Measurements from ENCODE around the gene UNC13B. TPM values are rescaled to one million over a fixed set of nuclear protein-coding genes. Genes with fewer than 3 reads are reported as not detected.

The UNC13B gene
- total RNA-seq, 4 donors from 2014 or later, result 20.2 to 36.8 (median 29.0) TPM

- TF ChIP-seq POLR2A (IDR thresholded peaks at IDR 0.05), result no peak
- TF ChIP-seq, protein P1, sequence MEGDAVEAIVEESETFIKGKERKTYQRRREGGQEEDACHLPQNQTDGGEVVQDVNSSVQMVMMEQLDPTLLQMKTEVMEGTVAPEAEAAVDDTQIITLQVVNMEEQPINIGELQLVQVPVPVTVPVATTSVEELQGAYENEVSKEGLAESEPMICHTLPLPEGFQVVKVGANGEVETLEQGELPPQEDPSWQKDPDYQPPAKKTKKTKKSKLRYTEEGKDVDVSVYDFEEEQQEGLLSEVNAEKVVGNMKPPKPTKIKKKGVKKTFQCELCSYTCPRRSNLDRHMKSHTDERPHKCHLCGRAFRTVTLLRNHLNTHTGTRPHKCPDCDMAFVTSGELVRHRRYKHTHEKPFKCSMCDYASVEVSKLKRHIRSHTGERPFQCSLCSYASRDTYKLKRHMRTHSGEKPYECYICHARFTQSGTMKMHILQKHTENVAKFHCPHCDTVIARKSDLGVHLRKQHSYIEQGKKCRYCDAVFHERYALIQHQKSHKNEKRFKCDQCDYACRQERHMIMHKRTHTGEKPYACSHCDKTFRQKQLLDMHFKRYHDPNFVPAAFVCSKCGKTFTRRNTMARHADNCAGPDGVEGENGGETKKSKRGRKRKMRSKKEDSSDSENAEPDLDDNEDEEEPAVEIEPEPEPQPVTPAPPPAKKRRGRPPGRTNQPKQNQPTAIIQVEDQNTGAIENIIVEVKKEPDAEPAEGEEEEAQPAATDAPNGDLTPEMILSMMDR (IDR thresholded peaks at IDR 0.05), result no peak
- intact Hi-C loops (cut with DNase I), result no loop called here
- WGBS, 2 donors, result 89 to 90% methylated on average over 2 of the region's 2 CpGs
- no peak overlapping the region for H3K27ac ChIP-seq
- peaks cover 0 to 7% (median 0%) of the 10 kb centered on the region in 3 donors for H3K4me1 ChIP-seq
- no peak for DNase-seq
- H3K4me3 ChIP-seq, result no peak overlapping the region
- H3K36me3 ChIP-seq, result no peaks in the 10 kb centered on the region
- no peaks in the 10 kb centered on the region for H3K9me3 ChIP-seq
- H3K27me3 ChIP-seq, result no peaks in the 10 kb centered on the region
Measured at GRCh38 chr9:35262064-35262463, 100.3 kb downstream of the UNC13B start.

DNA sequence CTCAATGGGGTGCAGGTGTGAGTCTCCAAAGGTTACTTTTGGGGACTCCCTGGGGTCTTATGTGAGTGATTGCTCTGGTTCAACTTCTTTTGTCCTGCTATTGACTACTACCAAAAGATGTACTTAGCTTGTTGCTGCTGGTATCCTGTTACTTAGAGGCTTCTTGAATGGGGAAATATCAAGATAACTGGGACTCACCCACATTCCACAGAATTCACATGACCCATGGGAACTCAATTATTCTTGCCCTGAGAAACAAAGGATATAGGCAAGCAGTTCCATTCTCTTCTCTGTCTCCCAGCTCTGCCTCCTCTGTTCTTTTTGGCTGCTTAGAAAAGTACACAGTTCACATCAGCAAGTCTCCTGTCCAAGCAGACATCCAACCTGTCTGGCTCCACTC is 105.9 kb downstream of the UNC13B start:
- no peak overlapping the region for H3K27ac ChIP-seq
- H3K36me3 ChIP-seq, result no peaks in the 10 kb centered on the region
- no peaks in the 10 kb centered on the region for H3K27me3 ChIP-seq
- TF ChIP-seq POLR2A (IDR thresholded peaks at IDR 0.05), result no peak
- TF ChIP-seq, protein P1 (IDR thresholded peaks at IDR 0.05), result no peak
- H3K9me3 ChIP-seq, result no peaks in the 10 kb centered on the region
- no peaks in the 10 kb centered on the region for H3K4me1 ChIP-seq
- intact Hi-C loops (cut with DNase I), result no loop called here
- DNase-seq, result no peak
- no peak overlapping the region for H3K4me3 ChIP-seq

GRCh38 chr9:35269919-35270318 is 108.1 kb downstream of the UNC13B start:
- no peak for DNase-seq
- intact Hi-C loops (cut with DNase I), result no loop called here
- Histone ChIP-seq H3K36me3 (no peaks in the 10 kb centered on the region), H3K4me1 (no peaks in the 10 kb centered on the region), H3K4me3 (no peak overlapping the region), H3K27me3 (no peaks in the 10 kb centered on the region), H3K9me3 (no peaks in the 10 kb centered on the region), H3K27ac (peak overlapping the region in 1 of 4 donors; percentile 38)
- WGBS, 2 donors, result 55 to 56% methylated on average over 1 of the region's 1 CpG
- TF ChIP-seq, protein P1 (IDR thresholded peaks at IDR 0.05), result no peak
- no peak for TF ChIP-seq POLR2A (IDR thresholded peaks at IDR 0.05)

DNA sequence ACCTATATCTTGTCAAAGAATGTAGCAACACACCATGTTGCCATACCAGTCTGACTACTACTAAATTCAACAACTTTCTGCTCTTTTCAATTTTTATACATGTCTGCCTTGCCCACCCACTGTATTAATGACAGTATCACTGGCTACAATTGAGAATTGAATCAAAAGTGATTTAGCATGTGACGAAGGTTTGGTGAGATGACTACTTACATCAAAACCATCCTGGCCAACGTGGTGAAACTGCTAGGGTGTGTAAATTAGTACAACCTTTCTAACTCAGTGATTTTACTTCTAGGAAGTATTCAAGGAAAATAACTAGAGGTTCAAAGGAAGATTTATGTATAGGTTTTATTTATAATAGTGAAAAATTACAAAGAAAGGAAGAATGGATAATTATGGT is 109.8 kb downstream of the UNC13B start:
- Histone ChIP-seq H3K4me3 (no peak overlapping the region), H3K9me3 (no peaks in the 10 kb centered on the region), H3K27me3 (no peaks in the 10 kb centered on the region), H3K36me3 (no peaks in the 10 kb centered on the region), H3K4me1 (peaks cover 0 to 4% (median 0%) of the 10 kb centered on the region in 3 donors), H3K27ac (no peak overlapping the region)
- WGBS, 2 donors, result 21 to 38% methylated on average over 2 of the region's 2 CpGs
- no peak for DNase-seq
- intact Hi-C loops (cut with DNase I), result no loop called here
- TF ChIP-seq, protein P1 (IDR thresholded peaks at IDR 0.05), result no peak
- no peak for TF ChIP-seq POLR2A (IDR thresholded peaks at IDR 0.05)

DNA sequence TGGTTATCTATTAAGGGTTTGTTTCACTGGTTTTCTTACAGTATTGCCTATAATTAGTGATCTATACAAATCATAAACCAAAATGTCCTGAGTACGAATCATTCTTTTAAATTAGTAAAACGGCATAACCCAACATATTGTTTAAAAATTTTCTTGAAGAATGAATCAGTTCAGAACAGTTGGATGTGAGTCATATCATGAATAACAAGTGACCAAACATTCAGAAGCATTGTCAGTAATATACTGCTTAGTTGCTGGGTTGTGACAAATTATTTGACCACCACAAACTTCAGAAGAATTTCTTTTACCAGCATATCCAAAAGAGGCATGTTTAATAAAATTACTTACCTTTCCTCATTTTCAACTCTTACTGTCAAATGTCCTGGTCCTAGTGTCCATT is 111.2 kb downstream of the UNC13B start:
- Histone ChIP-seq H3K9me3 (no peaks in the 10 kb centered on the region), H3K36me3 (no peaks in the 10 kb centered on the region), H3K4me3 (no peak overlapping the region), H3K4me1 (peaks cover 0 to 18% (median 7%) of the 10 kb centered on the region in 3 donors), H3K27ac (no peak overlapping the region), H3K27me3 (no peaks in the 10 kb centered on the region)
- intact Hi-C loops (cut with DNase I), result no loop called here
- WGBS, 2 donors, result 32 to 62% methylated on average over 2 of the region's 2 CpGs
- no peak for DNase-seq
- TF ChIP-seq, protein P1 (IDR thresholded peaks at IDR 0.05), result no peak
- no peak for TF ChIP-seq POLR2A (IDR thresholded peaks at IDR 0.05)
